ENCODE data around the gene FOXJ3.

FOXJ3 gene

GRCh38 chr1:42175314-42176054 lies 159.6 kb downstream of the FOXJ3 start:
- no peaks in the 10 kb centered on the region for H4K20me1 ChIP-seq (ENCODE audit: low read depth, low read length)
- no peak overlapping the region for H3K27ac ChIP-seq (ENCODE audit: low read depth, low read length)
- no peak overlapping the region for H3K9ac ChIP-seq (ENCODE audit: low read length)
- no peaks in the 10 kb centered on the region for H3K36me3 ChIP-seq (ENCODE audit: low read length)
- no peaks in the 10 kb centered on the region for H3K79me2 ChIP-seq (ENCODE audit: insufficient read depth, low read length)
- no peak overlapping the region for H3K4me3 ChIP-seq (ENCODE audit: insufficient read depth, low read length, poor library complexity, severe bottlenecking)
- TF ChIP-seq, protein P1, sequence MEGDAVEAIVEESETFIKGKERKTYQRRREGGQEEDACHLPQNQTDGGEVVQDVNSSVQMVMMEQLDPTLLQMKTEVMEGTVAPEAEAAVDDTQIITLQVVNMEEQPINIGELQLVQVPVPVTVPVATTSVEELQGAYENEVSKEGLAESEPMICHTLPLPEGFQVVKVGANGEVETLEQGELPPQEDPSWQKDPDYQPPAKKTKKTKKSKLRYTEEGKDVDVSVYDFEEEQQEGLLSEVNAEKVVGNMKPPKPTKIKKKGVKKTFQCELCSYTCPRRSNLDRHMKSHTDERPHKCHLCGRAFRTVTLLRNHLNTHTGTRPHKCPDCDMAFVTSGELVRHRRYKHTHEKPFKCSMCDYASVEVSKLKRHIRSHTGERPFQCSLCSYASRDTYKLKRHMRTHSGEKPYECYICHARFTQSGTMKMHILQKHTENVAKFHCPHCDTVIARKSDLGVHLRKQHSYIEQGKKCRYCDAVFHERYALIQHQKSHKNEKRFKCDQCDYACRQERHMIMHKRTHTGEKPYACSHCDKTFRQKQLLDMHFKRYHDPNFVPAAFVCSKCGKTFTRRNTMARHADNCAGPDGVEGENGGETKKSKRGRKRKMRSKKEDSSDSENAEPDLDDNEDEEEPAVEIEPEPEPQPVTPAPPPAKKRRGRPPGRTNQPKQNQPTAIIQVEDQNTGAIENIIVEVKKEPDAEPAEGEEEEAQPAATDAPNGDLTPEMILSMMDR (IDR thresholded peaks at IDR 0.05; ENCODE audit: insufficient read depth, low read length, poor library complexity, severe bottlenecking) = no peak
- TF ChIP-seq EZH2phosphoT487 (conservative IDR thresholded peaks at IDR 0.05; ENCODE audit: low read length) = no peak
- H3F3A ChIP-seq (ENCODE audit: insufficient read depth) = no peaks in the 10 kb centered on the region
- H2AFZ ChIP-seq (ENCODE audit: low read depth, low read length, severe bottlenecking) = no peak overlapping the region
- H3K9me2 ChIP-seq (replicated peaks; ENCODE audit: insufficient read depth, low read length) = no peaks in the 10 kb centered on the region
- no peaks in the 10 kb centered on the region for H3K27me3 ChIP-seq (ENCODE audit: low read length)
- H3K4me2 ChIP-seq (ENCODE audit: low read depth, low read length, poor library complexity, severe bottlenecking) = no peak overlapping the region
- no peaks in the 10 kb centered on the region for H3K9me3 ChIP-seq (ENCODE audit: insufficient read depth, low read length)

GRCh38 chr1:42173961-42174735 lies 160.9 kb downstream of the FOXJ3 start:
- no peaks in the 10 kb centered on the region for H3F3A ChIP-seq (ENCODE audit: insufficient read depth)
- H3K27ac ChIP-seq (ENCODE audit: low read depth, low read length) = no peak overlapping the region
- H2AFZ ChIP-seq (ENCODE audit: low read depth, low read length, severe bottlenecking) = no peak overlapping the region
- no peaks in the 10 kb centered on the region for H3K9me3 ChIP-seq (ENCODE audit: insufficient read depth, low read length)
- no peaks in the 10 kb centered on the region for H3K79me2 ChIP-seq (ENCODE audit: insufficient read depth, low read length)
- no peak overlapping the region for H3K9ac ChIP-seq (ENCODE audit: low read length)
- no peak overlapping the region for H3K4me3 ChIP-seq (ENCODE audit: insufficient read depth, low read length, poor library complexity, severe bottlenecking)
- H3K9me2 ChIP-seq (replicated peaks; ENCODE audit: insufficient read depth, low read length) = no peaks in the 10 kb centered on the region
- H3K27me3 ChIP-seq (ENCODE audit: low read length) = no peaks in the 10 kb centered on the region
- TF ChIP-seq EZH2phosphoT487 (conservative IDR thresholded peaks at IDR 0.05; ENCODE audit: low read length) = no peak
- TF ChIP-seq, protein P1 (IDR thresholded peaks at IDR 0.05; ENCODE audit: insufficient read depth, low read length, poor library complexity, severe bottlenecking) = no peak
- H3K36me3 ChIP-seq (ENCODE audit: low read length) = no peaks in the 10 kb centered on the region
- no peak overlapping the region for H3K4me2 ChIP-seq (ENCODE audit: low read depth, low read length, poor library complexity, severe bottlenecking)
- H4K20me1 ChIP-seq (ENCODE audit: low read depth, low read length) = no peaks in the 10 kb centered on the region

DNA sequence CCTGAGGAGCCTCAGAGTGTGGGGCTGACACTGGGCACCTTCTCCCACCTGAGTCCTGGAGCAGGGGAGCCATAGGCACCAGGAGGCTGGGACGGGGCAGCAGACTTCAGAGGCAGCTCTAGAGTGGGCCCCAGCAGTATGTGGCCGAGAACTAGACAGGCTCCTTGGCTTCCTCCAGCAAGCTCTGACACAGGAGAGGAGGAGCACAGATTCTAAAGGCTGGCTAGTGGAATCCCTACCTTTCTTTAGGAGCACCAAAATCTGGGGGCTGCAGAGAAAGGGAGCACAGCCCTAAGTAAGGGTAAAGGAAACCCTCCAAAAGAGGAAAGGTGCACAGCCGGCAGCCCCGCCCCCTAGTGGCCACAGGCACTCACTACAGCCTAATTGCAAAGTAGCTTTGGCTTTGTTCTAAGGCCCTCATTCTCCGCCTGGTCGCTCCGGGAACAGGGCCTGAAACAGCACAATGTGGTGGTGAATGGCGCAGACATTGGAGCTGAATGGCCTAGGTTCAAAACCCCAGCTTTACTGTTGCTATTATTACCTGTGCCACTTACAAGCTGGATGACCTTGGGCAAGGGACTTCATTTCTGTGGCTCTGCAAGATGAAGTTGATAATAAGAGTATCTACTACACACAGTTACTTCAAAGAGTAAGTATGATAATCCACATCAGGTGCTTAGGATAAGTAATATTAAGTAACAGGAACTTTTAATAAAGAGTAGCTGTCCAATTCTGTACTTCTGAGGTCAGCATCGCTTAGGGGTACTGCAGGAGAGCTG lies 161.7 kb downstream of the FOXJ3 start:
- Histone ChIP-seq H3K36me3 (ENCODE audit: low read length) (no peaks in the 10 kb centered on the region), H3K9me2 (replicated peaks; ENCODE audit: insufficient read depth, low read length) (no peaks in the 10 kb centered on the region), H3K9me3 (ENCODE audit: insufficient read depth, low read length) (no peaks in the 10 kb centered on the region), H3K9ac (ENCODE audit: low read length) (no peak overlapping the region), H3F3A (ENCODE audit: insufficient read depth) (no peaks in the 10 kb centered on the region), H3K4me2 (ENCODE audit: low read depth, low read length, poor library complexity, severe bottlenecking) (no peak overlapping the region), H3K27ac (ENCODE audit: low read depth, low read length) (no peak overlapping the region), H3K4me3 (ENCODE audit: insufficient read depth, low read length, poor library complexity, severe bottlenecking) (no peak overlapping the region), H3K27me3 (ENCODE audit: low read length) (no peaks in the 10 kb centered on the region), H4K20me1 (ENCODE audit: low read depth, low read length) (no peaks in the 10 kb centered on the region), H3K79me2 (ENCODE audit: insufficient read depth, low read length) (no peaks in the 10 kb centered on the region), H2AFZ (ENCODE audit: low read depth, low read length, severe bottlenecking) (no peak overlapping the region)
- TF ChIP-seq EZH2phosphoT487 (conservative IDR thresholded peaks at IDR 0.05; ENCODE audit: low read length) = no peak
- TF ChIP-seq, protein P1 (IDR thresholded peaks at IDR 0.05; ENCODE audit: insufficient read depth, low read length, poor library complexity, severe bottlenecking) = peak; percentile 98

Measured in SU-DHL-6 (cell line).